H9 (cell line): Measurements from ENCODE around the gene WDFY3. TPM values are rescaled to one million over a fixed set of nuclear protein-coding genes. Genes with fewer than 3 reads are reported as not detected.

ENCODE experiments used
- DNase-seq: peaks from one replicate; pipeline ENCODE4 v3.0.0-alpha.2; 2017
- H2AFZ ChIP-seq: one replicate; pipeline ENCODE4 v1.6.1; 2013; ENCODE audit warnings: mild to moderate bottlenecking, low read length, control low read depth, moderate library complexity
- H2AK5ac ChIP-seq: 2 replicates; pipeline ENCODE4 v1.6.1; 2013; ENCODE audit warnings: low read length, control low read depth, mixed read lengths; ENCODE audit not compliant: insufficient read length
- H2BK120ac ChIP-seq: one replicate; pipeline ENCODE4 v1.6.1; 2013; ENCODE audit warnings: low read depth, mild to moderate bottlenecking, low read length, control low read depth, inconsistent platforms; ENCODE audit not compliant: poor library complexity, severe bottlenecking
- H2BK12ac ChIP-seq: 2 replicates; pipeline ENCODE4 v1.6.1; 2013; ENCODE audit warnings: low read length, control low read depth, mixed read lengths, low read depth; ENCODE audit not compliant: insufficient read length
- H2BK15ac ChIP-seq: 2 replicates; pipeline ENCODE4 v1.6.1; 2013; ENCODE audit warnings: low read depth, low read length, control low read depth
- H2BK20ac ChIP-seq: one replicate; pipeline ENCODE4 v1.6.1; 2013; ENCODE audit warnings: low read depth, mild to moderate bottlenecking, low read length, control low read depth, inconsistent platforms; ENCODE audit not compliant: poor library complexity, severe bottlenecking
- H2BK5ac ChIP-seq: 2 replicates; pipeline ENCODE4 v1.6.1; 2013; ENCODE audit warnings: low read length, control low read depth, mixed read lengths; ENCODE audit not compliant: insufficient read length
- H3K14ac ChIP-seq: 2 replicates; pipeline ENCODE4 v1.6.1; 2013; ENCODE audit warnings: low read length, control low read depth; ENCODE audit not compliant: insufficient read depth
- H3K18ac ChIP-seq: 2 replicates; pipeline ENCODE4 v1.6.1; 2013; ENCODE audit warnings: low read depth, mild to moderate bottlenecking, mixed read lengths, low read length, control low read depth; ENCODE audit not compliant: insufficient read length
- H3K23ac ChIP-seq: 2 replicates; pipeline ENCODE4 v1.6.1; 2013; ENCODE audit warnings: low read length, control low read depth, mixed read lengths, low read depth; ENCODE audit not compliant: insufficient read length
- H3K23me2 ChIP-seq: 2 replicates; pipeline ENCODE4 v1.6.1; 2013; ENCODE audit warnings: low read depth, mild to moderate bottlenecking, mixed read lengths, low read length, control low read depth; ENCODE audit not compliant: insufficient read length, poor library complexity, severe bottlenecking
- H3K27ac ChIP-seq: 2 replicates; pipeline ENCODE4 v1.5.1; 2013; ENCODE audit warnings: low read length, control low read depth, mixed read lengths, low read depth; ENCODE audit not compliant: insufficient read length
- H3K27me3 ChIP-seq: 2 replicates; pipeline ENCODE4 v1.6.1; 2013; ENCODE audit warnings: low read length, control low read depth, inconsistent platforms; ENCODE audit not compliant: insufficient read depth
- H3K4ac ChIP-seq: 2 replicates; pipeline ENCODE4 v1.6.1; 2013; ENCODE audit warnings: low read depth, mild to moderate bottlenecking, control low read depth, inconsistent platforms, low read length, moderate library complexity
- H3K4me1 ChIP-seq: 2 replicates; pipeline ENCODE4 v1.6.1; 2013; ENCODE audit warnings: low read length, control low read depth, inconsistent platforms; ENCODE audit not compliant: insufficient read depth
- H3K4me2 ChIP-seq: 2 replicates; pipeline ENCODE4 v1.6.1; 2013; ENCODE audit warnings: low read length, control low read depth, mixed read lengths; ENCODE audit not compliant: insufficient read length, insufficient read depth
- H3K56ac ChIP-seq: 2 replicates; pipeline ENCODE4 v1.6.1; 2013; ENCODE audit warnings: low read depth, mild to moderate bottlenecking, mixed read lengths, low read length, control low read depth; ENCODE audit not compliant: insufficient read length
- H3K79me1 ChIP-seq: 2 replicates; pipeline ENCODE4 v1.6.1; 2013; ENCODE audit warnings: low read depth, mild to moderate bottlenecking, moderate library complexity, low read length, control low read depth, inconsistent platforms; ENCODE audit not compliant: insufficient read depth, poor library complexity, severe bottlenecking
- H3K79me2 ChIP-seq: 2 replicates; pipeline ENCODE4 v1.6.1; 2013; ENCODE audit warnings: low read length, control low read depth, inconsistent platforms; ENCODE audit not compliant: insufficient read depth
- H3K9ac ChIP-seq: 2 replicates; pipeline ENCODE4 v1.6.1; 2013; ENCODE audit warnings: low read length, control low read depth, mixed read lengths; ENCODE audit not compliant: insufficient read length; ENCODE audit errors: extremely low read depth
- H3K9me3 ChIP-seq: one replicate; pipeline ENCODE4 v1.6.1; 2013; ENCODE audit warnings: low read depth, low read length, inconsistent platforms; ENCODE audit not compliant: control insufficient read depth
- H3T11ph ChIP-seq: one replicate; pipeline ENCODE4 v1.6.1; 2013; ENCODE audit warnings: mild to moderate bottlenecking, low read length, control low read depth, inconsistent platforms
- H4K20me1 ChIP-seq: one replicate; pipeline ENCODE4 v1.6.1; 2013; ENCODE audit not compliant: control insufficient read depth, insufficient read length, insufficient read depth
- H4K5ac ChIP-seq: 2 replicates; pipeline ENCODE4 v1.6.1; 2013; ENCODE audit warnings: low read depth, mild to moderate bottlenecking, mixed read lengths, low read length, control low read depth; ENCODE audit not compliant: insufficient read length
- H4K8ac ChIP-seq: replicated peaks from 2 replicates; pipeline ENCODE4 v1.6.1; 2013; ENCODE audit warnings: low read length, control low read depth, mixed read lengths, low read depth; ENCODE audit not compliant: insufficient read length
- H4K91ac ChIP-seq: 2 replicates; pipeline ENCODE4 v1.6.1; 2013; ENCODE audit warnings: low read depth, mild to moderate bottlenecking, moderate library complexity, mixed read lengths, low read length, control low read depth; ENCODE audit not compliant: insufficient read length
- H3K27ac Mint-ChIP-seq, 3 experiments: 2 replicates in 2 of 3; 3 replicates in 1 of 3; pipeline ENCODE4 v1.8.0; 2020 to 2021; ENCODE audit warnings: mixed read lengths in 3 of 3, mild to moderate bottlenecking in 1 of 3, moderate library complexity in 1 of 3
- H3K27me3 Mint-ChIP-seq: 2 replicates; pipeline ENCODE4 v1.8.0; 2021; ENCODE audit warnings: low read depth, mild to moderate bottlenecking, moderate library complexity, mixed read lengths
- H3K36me3 Mint-ChIP-seq, 3 experiments: 2 replicates in 2 of 3; 3 replicates in 1 of 3; pipeline ENCODE4 v1.8.0; 2020 to 2021; ENCODE audit warnings: low read depth in 3 of 3, mixed read lengths in 3 of 3; ENCODE audit not compliant: insufficient read depth in 1 of 3
- H3K4me1 Mint-ChIP-seq, 2 experiments: 2 replicates each; pipeline ENCODE4 v1.8.0; 2020; ENCODE audit warnings: mixed read lengths in 2 of 2
- H3K4me3 Mint-ChIP-seq, 2 experiments: 2 replicates in 1 of 2; 3 replicates in 1 of 2; pipeline ENCODE4 v1.8.0; 2020 to 2021; ENCODE audit warnings: mild to moderate bottlenecking in 2 of 2, mixed read lengths in 2 of 2, moderate library complexity in 1 of 2
- H3K9me3 Mint-ChIP-seq, 2 experiments: 2 replicates in 1 of 2; 3 replicates in 1 of 2; pipeline ENCODE4 v1.8.0; 2020; ENCODE audit warnings: mild to moderate bottlenecking in 2 of 2, mixed read lengths in 2 of 2, moderate library complexity in 1 of 2
- WGBS: extraction: QIAGEN DNeasy Blood & Tissue Kit; methylation state at CpG from one replicate; pipeline ENCODE4 v1.1.7; 2013; ENCODE audit warnings: missing lambda C conversion rate, low lambda C conversion rate, mixed read lengths; ENCODE audit not compliant: insufficient read length; ENCODE audit errors: extremely low coverage; 5-methylcytosine and 5-hydroxymethylcytosine counted together
- total RNA-seq: library from RNA; stranded (reverse); gene quantifications from 2 replicates; pipeline ENCODE4 v1.2.1, GENCODE V29; 2021
- TF ChIP-seq, protein P1 (sequence below): fragments of 200-600 bp; sonication (generic); conservative IDR thresholded peaks from 3 replicates; pipeline ENCODE4 v1.8.0; 2021; ENCODE audit warnings: antibody characterized with exemption, mild to moderate bottlenecking

Gene WDFY3
- total RNA-seq, 1 experiment from 2014 or later = 54.6 TPM

- H3K56ac ChIP-seq = no peak overlapping the region
- Mint-ChIP-seq H3K36me3 (peaks cover 21 to 35% (median 27%) of the 10 kb centered on the region in 3 experiments), H3K4me3 (no peak overlapping the region), H3K4me1 (no peaks in the 10 kb centered on the region), H3K27me3 (no peaks in the 10 kb centered on the region), H3K27ac (no peak overlapping the region), H3K9me3 (peaks cover 27 to 28% of the 10 kb centered on the region in 2 experiments)
- H3K4me2 ChIP-seq = no peak overlapping the region
- H2AFZ ChIP-seq = no peak overlapping the region
- DNase-seq = no peak
- no peak overlapping the region for H3K23ac ChIP-seq
- no peak overlapping the region for H2BK20ac ChIP-seq
- H3K4ac ChIP-seq = no peak overlapping the region
- H3K79me1 ChIP-seq = no peaks in the 10 kb centered on the region
- H4K5ac ChIP-seq = no peak overlapping the region
- H4K8ac ChIP-seq = no peak overlapping the region
- no peak overlapping the region for H4K91ac ChIP-seq
- no peak overlapping the region for H3K27ac ChIP-seq
- TF ChIP-seq, protein P1, sequence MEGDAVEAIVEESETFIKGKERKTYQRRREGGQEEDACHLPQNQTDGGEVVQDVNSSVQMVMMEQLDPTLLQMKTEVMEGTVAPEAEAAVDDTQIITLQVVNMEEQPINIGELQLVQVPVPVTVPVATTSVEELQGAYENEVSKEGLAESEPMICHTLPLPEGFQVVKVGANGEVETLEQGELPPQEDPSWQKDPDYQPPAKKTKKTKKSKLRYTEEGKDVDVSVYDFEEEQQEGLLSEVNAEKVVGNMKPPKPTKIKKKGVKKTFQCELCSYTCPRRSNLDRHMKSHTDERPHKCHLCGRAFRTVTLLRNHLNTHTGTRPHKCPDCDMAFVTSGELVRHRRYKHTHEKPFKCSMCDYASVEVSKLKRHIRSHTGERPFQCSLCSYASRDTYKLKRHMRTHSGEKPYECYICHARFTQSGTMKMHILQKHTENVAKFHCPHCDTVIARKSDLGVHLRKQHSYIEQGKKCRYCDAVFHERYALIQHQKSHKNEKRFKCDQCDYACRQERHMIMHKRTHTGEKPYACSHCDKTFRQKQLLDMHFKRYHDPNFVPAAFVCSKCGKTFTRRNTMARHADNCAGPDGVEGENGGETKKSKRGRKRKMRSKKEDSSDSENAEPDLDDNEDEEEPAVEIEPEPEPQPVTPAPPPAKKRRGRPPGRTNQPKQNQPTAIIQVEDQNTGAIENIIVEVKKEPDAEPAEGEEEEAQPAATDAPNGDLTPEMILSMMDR = no peak
- H2AK5ac ChIP-seq = no peak overlapping the region
- H3K4me1 ChIP-seq = no peaks in the 10 kb centered on the region
- no peaks in the 10 kb centered on the region for H3K27me3 ChIP-seq
- H3K14ac ChIP-seq = no peak overlapping the region
- H2BK12ac ChIP-seq = no peak overlapping the region
- no peak overlapping the region for H3K18ac ChIP-seq
- no peak overlapping the region for H3T11ph ChIP-seq
- WGBS = no CpG with 5 or more reads among the region's 6 CpGs
- no peaks in the 10 kb centered on the region for H4K20me1 ChIP-seq
- H2BK15ac ChIP-seq = no peak overlapping the region
- H3K9ac ChIP-seq = no peak overlapping the region
- no peak overlapping the region for H2BK5ac ChIP-seq
- H3K79me2 ChIP-seq = peaks cover 5% of the 10 kb centered on the region
- H2BK120ac ChIP-seq = no peak overlapping the region
- no peaks in the 10 kb centered on the region for H3K23me2 ChIP-seq
- H3K9me3 ChIP-seq = no peaks in the 10 kb centered on the region
Observed at GRCh38 chr4:84939113-84939512, 27.4 kb downstream of the WDFY3 start.
